Psoas muscle (tissue), 8 donors: ENCODE measurements around the gene GJA5. TPM values are rescaled to one million over a fixed set of nuclear protein-coding genes. Genes with fewer than 3 reads are reported as not detected.

ENCODE experiments used
- ATAC-seq, 4 donors: fragments of 200-7000 bp; cut with Tn5 transposase; one replicate each; pipeline ENCODE4 v1.9.1; 2020; ENCODE audit warnings: moderate library complexity in 3 of 4, mild to moderate bottlenecking in 2 of 4
- DNase-seq, 2 donors: peaks; one replicate each; pipeline ENCODE4 v3.0.0-alpha.2; 2020
- H3K27ac ChIP-seq: fragments of 200-600 bp; one replicate; pipeline ENCODE4 v1.8.0; 2022
- H3K27me3 ChIP-seq, 3 donors: fragments of 200-600 bp in 1 of 3; one replicate each; pipeline versions ENCODE4 v1.6.1 to v1.8.0; 2013 to 2022; ENCODE audit warnings: low read length in 2 of 3, mild to moderate bottlenecking in 2 of 3, moderate library complexity in 1 of 3; ENCODE audit not compliant: insufficient read depth in 3 of 3
- H3K36me3 ChIP-seq, 2 donors: fragments of 200-600 bp in 1 of 2; one replicate each; pipeline versions ENCODE4 v1.6.1 to v1.8.0; 2013 to 2022; ENCODE audit warnings: low read depth in 1 of 2, mild to moderate bottlenecking in 1 of 2, moderate library complexity in 1 of 2; ENCODE audit not compliant: insufficient read depth in 1 of 2
- H3K4me1 ChIP-seq: fragments of 200-600 bp; one replicate; pipeline ENCODE4 v1.8.0; 2022
- H3K4me3 ChIP-seq: fragments of 200-600 bp; one replicate; pipeline ENCODE4 v1.8.0; 2022; ENCODE audit warnings: mild to moderate bottlenecking
- H3K9me3 ChIP-seq: fragments of 200-600 bp; one replicate; pipeline ENCODE4 v1.8.0; 2022
- CTCF ChIP-seq: fragments of 200-600 bp; IDR thresholded peaks from one replicate; pipeline ENCODE4 v1.8.0; 2022; ENCODE audit warnings: antibody characterized with exemption
- WGBS, 3 donors: extraction: QIAGEN DNeasy Blood & Tissue Kit; methylation state at CpG; one replicate each; pipeline versions ENCODE4 v1.1.6 to v1.1.7; 2013; 5-methylcytosine and 5-hydroxymethylcytosine counted together
- intact Hi-C, 2 donors: fragments of 100-400 bp; cut with DNase I; formaldehyde crosslinking; loops; one replicate each; pipeline versions ENCODE4 v1.11.0 to v1.14.2; 2022
- polyA plus RNA-seq, 3 donors: library from polyadenylated mRNA; stranded (reverse); fragments of 200-250 nt; gene quantifications; one replicate each; pipeline ENCODE4 v1.2.3, GENCODE V29; 2013
- total RNA-seq, 4 donors: library from RNA; stranded (reverse); fragmentation: NEBNext Ultra II Directional in 2 of 4; extraction: Animal tissue kit (Norgen Biotek cat#: 25700) in 2 of 4; gene quantifications; one replicate each; pipeline versions ENCODE4 v1.2.1 to v1.2.4, GENCODE V29; 2021 to 2023
- donor health status: healthy with polysubstance abuse.
- donor health status: DM: no; HTN: no; CAD: no; lungs with moderate emphysema.
- donor health status: Bipolar disorder and iron deficiency.
- donor health status: healthy.
- donor health status: DM: yes; HTN: yes; CAD: no.
- donor health status: DM: no; HTN: no; CAD: no.
- donor health status: DM: no; HTN: no; CAD: no.
- donor health status: DM: yes; HTN: yes; CAD: no.

Gene GJA5
- total and polyA plus RNA-seq, 7 donors = 1.9 to 7.0 (median 3.3) TPM

GRCh38 chr1:147753081-147753480 is 7.3 kb downstream of the GJA5 start:
- intact Hi-C loops = no loop called here
- 59 to 72% (median 66%) methylated on average over 3 of the region's 3 CpGs for WGBS, 3 donors
- no peak for ATAC-seq
- no peaks in the 10 kb centered on the region for H3K36me3 ChIP-seq
- no peaks in the 10 kb centered on the region for H3K27me3 ChIP-seq
- H3K27ac ChIP-seq = no peak overlapping the region
- no peak overlapping the region for H3K4me3 ChIP-seq
- DNase-seq = no peak
- no peak for TF ChIP-seq CTCF
- H3K4me1 ChIP-seq = peaks cover 6% of the 10 kb centered on the region
- no peaks in the 10 kb centered on the region for H3K9me3 ChIP-seq

- no peak for TF ChIP-seq CTCF
- no peak for ATAC-seq
- no peaks in the 10 kb centered on the region for H3K36me3 ChIP-seq
- no peaks in the 10 kb centered on the region for H3K9me3 ChIP-seq
- DNase-seq = no peak
- H3K27me3 ChIP-seq = no peaks in the 10 kb centered on the region
- H3K4me1 ChIP-seq = peaks cover 6% of the 10 kb centered on the region
- H3K4me3 ChIP-seq = no peak overlapping the region
- intact Hi-C loops = no loop called here
- H3K27ac ChIP-seq = no peak overlapping the region
- WGBS, 3 donors = 67 to 77% (median 76%) methylated on average over 7 of the region's 7 CpGs
Measured at GRCh38 chr1:147752511-147752910, 7.9 kb downstream of the GJA5 start.

- no peak for DNase-seq
- intact Hi-C loops = no loop called here
- no peaks in the 10 kb centered on the region for H3K27me3 ChIP-seq
Measured at GRCh38 chr1:147751346-147751745, 9.1 kb downstream of the GJA5 start.

GRCh38 chr1:147750618-147751217 is 9.7 kb downstream of the GJA5 start:
- H3K9me3 ChIP-seq = no peaks in the 10 kb centered on the region
- H3K4me1 ChIP-seq = no peaks in the 10 kb centered on the region
- H3K36me3 ChIP-seq = no peaks in the 10 kb centered on the region
- no peak for TF ChIP-seq CTCF
- intact Hi-C loops = no loop called here
- DNase-seq (no peak), ATAC-seq (no peak)
- H3K4me3 ChIP-seq = no peak overlapping the region
- 77 to 84% (median 84%) methylated on average over 7 of the region's 7 CpGs for WGBS, 3 donors
- H3K27ac ChIP-seq = no peak overlapping the region
- no peaks in the 10 kb centered on the region for H3K27me3 ChIP-seq

More at GRCh38 chr1:147751346-147751745, 9.1 kb downstream of the GJA5 start:
- H3K4me3 ChIP-seq = no peak overlapping the region
- TF ChIP-seq CTCF = no peak
- H3K27ac ChIP-seq = no peak overlapping the region
- H3K36me3 ChIP-seq = no peaks in the 10 kb centered on the region
- 72 to 79% (median 77%) methylated on average over 5 of the region's 5 CpGs for WGBS, 3 donors
- ATAC-seq = no peak
- no peaks in the 10 kb centered on the region for H3K4me1 ChIP-seq
- no peaks in the 10 kb centered on the region for H3K9me3 ChIP-seq

- Histone ChIP-seq H3K4me1 (no peaks in the 10 kb centered on the region), H3K9me3 (no peaks in the 10 kb centered on the region), H3K36me3 (no peaks in the 10 kb centered on the region), H3K27me3 (no peaks in the 10 kb centered on the region), H3K27ac (no peak overlapping the region), H3K4me3 (no peak overlapping the region)
- no peak for TF ChIP-seq CTCF
- 83 to 89% (median 87%) methylated on average over 2 of the region's 2 CpGs for WGBS, 3 donors
- intact Hi-C loops = no loop called here
- DNase-seq (no peak), ATAC-seq (no peak)
Measured at GRCh38 chr1:147749792-147750191, 10.6 kb downstream of the GJA5 start.
